ENCODE data around the gene VAMP1. TPM values are rescaled to one million over a fixed set of nuclear protein-coding genes. Genes with fewer than 3 reads are reported as not detected.

The VAMP1 gene
- total and polyA plus RNA-seq, 2 of the 4 experiments (the other 2 are of a cell fraction) = 7.2 to 21.9 TPM

Other genes with a start within 250 kb of the VAMP1 start
- under 0.01 TPM in 2 replicates for gene PLEKHG6, start 160.0 kb downstream of the VAMP1 start, total RNA-seq (2012; rRNA removed)
- 0.10 TPM in 2 replicates for gene PLEKHG6, start 160.0 kb downstream of the VAMP1 start, polyA plus RNA-seq (2012; rRNA removed)
- 79.6 and 86.7 TPM in 2 replicates for gene TNFRSF1A, start 128.6 kb downstream of the VAMP1 start, total RNA-seq (2012; rRNA removed)
- 136 and 138 TPM in 2 replicates for gene TNFRSF1A, start 128.6 kb downstream of the VAMP1 start, polyA plus RNA-seq (2012; rRNA removed)
- not detected in 2 replicates for gene SCNN1A, start 95.1 kb downstream of the VAMP1 start, total RNA-seq (2012; rRNA removed)
- gene SCNN1A, start 95.1 kb downstream of the VAMP1 start, polyA plus RNA-seq (2012; rRNA removed) = 0.24 and 0.41 TPM in 2 replicates
- 19.7 and 24.7 TPM in 2 replicates for gene LTBR, start 86.5 kb downstream of the VAMP1 start, total RNA-seq (2012; rRNA removed)
- 62.5 and 66.0 TPM in 2 replicates for gene LTBR, start 86.5 kb downstream of the VAMP1 start, polyA plus RNA-seq (2012; rRNA removed)
- not detected in 2 replicates for gene CD27, start 25.7 kb downstream of the VAMP1 start, total RNA-seq (2012; rRNA removed)
- 0.07 and 0.10 TPM in 2 replicates for gene CD27, start 25.7 kb downstream of the VAMP1 start, polyA plus RNA-seq (2012; rRNA removed)
- 3.4 and 3.6 TPM in 2 replicates for gene TAPBPL, start 18.6 kb downstream of the VAMP1 start, total RNA-seq (2012; rRNA removed)
- gene TAPBPL, start 18.6 kb downstream of the VAMP1 start, polyA plus RNA-seq (2012; rRNA removed) = 10.4 and 12.1 TPM in 2 replicates
- 80.1 and 126 TPM in 2 replicates for gene MRPL51, start 22.6 kb upstream of the VAMP1 start, total RNA-seq (2012; rRNA removed)
- 151 and 160 TPM in 2 replicates for gene MRPL51, start 22.6 kb upstream of the VAMP1 start, polyA plus RNA-seq (2012; rRNA removed)
- 52.8 and 57.9 TPM in 2 replicates for gene NCAPD2, start 23.4 kb upstream of the VAMP1 start, total RNA-seq (2012; rRNA removed)
- 35.6 and 40.9 TPM in 2 replicates for gene NCAPD2, start 23.4 kb upstream of the VAMP1 start, polyA plus RNA-seq (2012; rRNA removed)
- 11,536 and 12,939 TPM in 2 replicates for gene GAPDH, start 63.8 kb upstream of the VAMP1 start, total RNA-seq (2012; rRNA removed)
- 21,893 and 22,387 TPM in 2 replicates for gene GAPDH, start 63.8 kb upstream of the VAMP1 start, polyA plus RNA-seq (2012; rRNA removed)
- 5.6 and 5.8 TPM in 2 replicates for gene IFFO1, start 85.4 kb upstream of the VAMP1 start, total RNA-seq (2012; rRNA removed)
- 35.1 and 37.8 TPM in 2 replicates for gene IFFO1, start 85.4 kb upstream of the VAMP1 start, polyA plus RNA-seq (2012; rRNA removed)
- gene NOP2, start 97.6 kb upstream of the VAMP1 start, total RNA-seq (2012; rRNA removed) = 32.5 and 35.8 TPM in 2 replicates
- 49.9 and 51.7 TPM in 2 replicates for gene NOP2, start 97.6 kb upstream of the VAMP1 start, polyA plus RNA-seq (2012; rRNA removed)
- gene CHD4, start 136.7 kb upstream of the VAMP1 start, total RNA-seq (2012; rRNA removed) = 262 and 279 TPM in 2 replicates
- gene CHD4, start 136.7 kb upstream of the VAMP1 start, polyA plus RNA-seq (2012; rRNA removed) = 99.8 and 116 TPM in 2 replicates
- not detected in 2 replicates for gene LPAR5, start 165.3 kb upstream of the VAMP1 start, total RNA-seq (2012; rRNA removed)
- not detected in 2 replicates for gene LPAR5, start 165.3 kb upstream of the VAMP1 start, polyA plus RNA-seq (2012; rRNA removed)
- not detected in 2 replicates for gene ACRBP, start 176.8 kb upstream of the VAMP1 start, total RNA-seq (2012; rRNA removed)
- gene ACRBP, start 176.8 kb upstream of the VAMP1 start, polyA plus RNA-seq (2012; rRNA removed) = 0.27 and 0.38 TPM in 2 replicates
- 22.0 and 25.3 TPM in 2 replicates for gene ING4, start 192.4 kb upstream of the VAMP1 start, total RNA-seq (2012; rRNA removed)
- 31.1 and 47.5 TPM in 2 replicates for gene ING4, start 192.4 kb upstream of the VAMP1 start, polyA plus RNA-seq (2012; rRNA removed)
- gene ZNF384, start 218.7 kb upstream of the VAMP1 start, total RNA-seq (2012; rRNA removed) = 16.3 and 17.5 TPM in 2 replicates
- 53.7 and 55.6 TPM in 2 replicates for gene ZNF384, start 218.7 kb upstream of the VAMP1 start, polyA plus RNA-seq (2012; rRNA removed)
- under 0.01 and 0.18 TPM in 2 replicates for gene PIANP, start 230.1 kb upstream of the VAMP1 start, total RNA-seq (2012; rRNA removed)
- gene PIANP, start 230.1 kb upstream of the VAMP1 start, polyA plus RNA-seq (2012; rRNA removed) = 5.4 and 6.8 TPM in 2 replicates